Nephron (organoid): ENCODE data around the gene PQBP1.

ENCODE experiments used
- H3K27ac Mint-ChIP-seq, 3 experiments: 2 replicates each; pipeline ENCODE4 v1.8.0; 2020; ENCODE audit warnings: mixed read lengths in 3 of 3, mild to moderate bottlenecking in 2 of 3, moderate library complexity in 1 of 3
- H3K27me3 Mint-ChIP-seq: 2 replicates; pipeline ENCODE4 v1.8.0; 2021; ENCODE audit warnings: low read depth, mild to moderate bottlenecking, moderate library complexity, mixed read lengths
- H3K36me3 Mint-ChIP-seq: 2 replicates; pipeline ENCODE4 v1.8.0; 2020; ENCODE audit warnings: low read depth, mixed read lengths
- H3K4me1 Mint-ChIP-seq: 2 replicates; pipeline ENCODE4 v1.8.0; 2020; ENCODE audit warnings: mixed read lengths
- H3K4me3 Mint-ChIP-seq, 3 experiments: 2 replicates each; pipeline ENCODE4 v1.8.0; 2020; ENCODE audit warnings: mild to moderate bottlenecking in 3 of 3, mixed read lengths in 3 of 3, moderate library complexity in 2 of 3
- H3K9me3 Mint-ChIP-seq: 2 replicates; pipeline ENCODE4 v1.8.0; 2020; ENCODE audit warnings: mixed read lengths
- CTCF ChIP-seq, 3 experiments: fragments of 200-600 bp; sonication (generic); IDR thresholded peaks; one replicate each; pipeline ENCODE4 v1.5.0; 2021; ENCODE audit warnings: antibody characterized with exemption in 3 of 3; ENCODE audit not compliant: unreplicated experiment in 3 of 3

Gene PQBP1

GRCh38 chrX:48902135-48902534, 4.4 kb downstream of the PQBP1 start:
- peaks cover 13% of the 10 kb centered on the region for H3K9me3 Mint-ChIP-seq
- H3K27ac Mint-ChIP-seq: no peak overlapping the region
- peaks cover under 1% of the 10 kb centered on the region for H3K4me1 Mint-ChIP-seq
- no peak overlapping the region for H3K4me3 Mint-ChIP-seq
- H3K36me3 Mint-ChIP-seq: peaks cover 25% of the 10 kb centered on the region
- no peaks in the 10 kb centered on the region for H3K27me3 Mint-ChIP-seq
- TF ChIP-seq CTCF (IDR thresholded peaks at IDR 0.05; ENCODE audit: unreplicated experiment in 3 of 3): no peak

GRCh38 chrX:48902776-48903175, 5.0 kb downstream of the PQBP1 start:
- TF ChIP-seq CTCF (IDR thresholded peaks at IDR 0.05; ENCODE audit: unreplicated experiment in 3 of 3): no peak
- H3K4me3 Mint-ChIP-seq: no peak overlapping the region
- H3K36me3 Mint-ChIP-seq: peaks cover 25% of the 10 kb centered on the region
- H3K9me3 Mint-ChIP-seq: peaks cover 13% of the 10 kb centered on the region
- no peaks in the 10 kb centered on the region for H3K4me1 Mint-ChIP-seq
- H3K27me3 Mint-ChIP-seq: no peaks in the 10 kb centered on the region
- no peak overlapping the region for H3K27ac Mint-ChIP-seq

- H3K27ac Mint-ChIP-seq: no peak overlapping the region
- H3K4me1 Mint-ChIP-seq: no peaks in the 10 kb centered on the region
- H3K36me3 Mint-ChIP-seq: peaks cover 25% of the 10 kb centered on the region
- H3K27me3 Mint-ChIP-seq: no peaks in the 10 kb centered on the region
- H3K9me3 Mint-ChIP-seq: peaks cover 13% of the 10 kb centered on the region
- no peak overlapping the region for H3K4me3 Mint-ChIP-seq
- no peak for TF ChIP-seq CTCF (IDR thresholded peaks at IDR 0.05; ENCODE audit: unreplicated experiment in 3 of 3)
Observed at GRCh38 chrX:48903290-48903689, 5.6 kb downstream of the PQBP1 start.

- Mint-ChIP-seq H3K27me3 (no peaks in the 10 kb centered on the region), H3K27ac (no peak overlapping the region), H3K4me3 (no peak overlapping the region), H3K4me1 (no peaks in the 10 kb centered on the region), H3K9me3 (peaks cover 13% of the 10 kb centered on the region), H3K36me3 (peaks cover 25% of the 10 kb centered on the region)
- no peak for TF ChIP-seq CTCF (IDR thresholded peaks at IDR 0.05; ENCODE audit: unreplicated experiment in 3 of 3)
Observed at GRCh38 chrX:48904180-48904579, 6.5 kb downstream of the PQBP1 start.

- Mint-ChIP-seq H3K4me3 (no peak overlapping the region), H3K9me3 (peaks cover 13% of the 10 kb centered on the region), H3K4me1 (no peaks in the 10 kb centered on the region), H3K27me3 (no peaks in the 10 kb centered on the region), H3K27ac (no peak overlapping the region), H3K36me3 (peaks cover 25% of the 10 kb centered on the region)
- TF ChIP-seq CTCF (IDR thresholded peaks at IDR 0.05; ENCODE audit: unreplicated experiment in 3 of 3): no peak
Observed at GRCh38 chrX:48904626-48905025, 6.9 kb downstream of the PQBP1 start.

GRCh38 chrX:48905090-48905790, 7.5 kb downstream of the PQBP1 start:
- Mint-ChIP-seq H3K4me3 (no peak overlapping the region), H3K27me3 (no peaks in the 10 kb centered on the region), H3K4me1 (no peaks in the 10 kb centered on the region), H3K9me3 (peaks cover 13% of the 10 kb centered on the region), H3K27ac (no peak overlapping the region), H3K36me3 (peaks cover 25% of the 10 kb centered on the region)
- no peak for TF ChIP-seq CTCF (IDR thresholded peaks at IDR 0.05; ENCODE audit: unreplicated experiment in 3 of 3)
